Inflammatory macrophage (primary cell): ENCODE measurements around the gene DARS1.

Experiments
- DNase-seq, 2 donors: peaks; one replicate each; pipeline ENCODE4 v3.0.0-alpha.2; 2020 to 2022
- total RNA-seq, 18 experiments: gene quantifications; one replicate each; lab custom pipeline; 2026; ENCODE audit warnings: mixed read lengths in 6 of 18, inconsistent platforms in 2 of 18; lab: John Stamatoyannopoulos, UW

DARS1 gene
- 49.2 to 154 (median 97.4) reads per million in 18 experiments for total RNA-seq

- DNase-seq: peak; percentile 92 to 93
Observed at GRCh38 chr2:135985018-135985825, at the start of gene DARS1. TSS of gene DARS1 (minus strand) at chr2:135985626. CDS start at chr2:135985468, 158 bp downstream.

- no peak for DNase-seq
Observed at GRCh38 chr2:136034629-136035028, 49.2 kb upstream of the DARS1 start.

GRCh38 chr2:136032817-136033535, 47.5 kb upstream of the DARS1 start:
- no peak for DNase-seq

- no peak for DNase-seq
Observed at GRCh38 chr2:136032192-136032591, 46.8 kb upstream of the DARS1 start.

- DNase-seq: no peak
Observed at GRCh38 chr2:136031711-136032110, 46.3 kb upstream of the DARS1 start.

DNA sequence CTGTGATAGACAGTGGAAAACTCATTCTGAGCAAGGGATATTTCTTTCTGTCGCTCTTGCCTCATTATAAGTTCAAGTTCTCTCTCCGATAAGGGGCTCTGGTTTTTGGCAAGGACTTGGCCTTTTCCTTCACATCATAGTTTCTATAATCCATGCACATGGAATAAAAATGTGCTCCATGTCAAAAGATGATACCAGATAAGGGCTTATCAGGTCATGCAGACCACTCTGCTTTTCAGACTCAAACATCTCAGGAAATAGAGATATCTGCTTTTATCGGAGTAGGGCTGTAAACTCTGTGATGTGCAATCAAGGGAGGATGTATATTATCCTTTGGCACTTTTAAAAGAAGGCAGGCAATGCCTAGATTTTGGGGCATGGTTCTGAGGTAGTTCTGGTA, 45.0 kb upstream of the DARS1 start:
- no peak for DNase-seq

GRCh38 chr2:136029149-136029548, 43.7 kb upstream of the DARS1 start:
- no peak for DNase-seq

DNA sequence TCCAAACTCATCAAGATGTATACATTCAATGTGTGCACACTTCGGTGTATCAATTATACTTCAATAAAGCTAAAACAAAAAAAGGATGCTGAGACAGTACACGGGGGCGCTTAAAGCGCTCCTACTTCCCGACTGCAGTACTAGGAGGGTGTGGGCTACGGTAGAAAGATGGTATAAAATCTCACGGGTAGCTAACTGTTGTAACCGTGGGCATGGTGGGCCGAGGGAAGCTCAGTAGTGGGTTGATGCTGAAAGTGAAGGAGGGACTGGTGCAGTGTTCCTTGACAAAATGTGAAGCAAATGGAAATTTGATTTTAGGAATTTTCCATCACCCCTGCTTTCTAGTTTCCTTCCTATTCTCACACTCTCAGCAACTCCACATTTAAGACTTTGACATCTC, 42.6 kb upstream of the DARS1 start:
- no peak for DNase-seq

- DNase-seq: no peak
Observed at GRCh38 chr2:136027112-136027511, 41.7 kb upstream of the DARS1 start.

DNA sequence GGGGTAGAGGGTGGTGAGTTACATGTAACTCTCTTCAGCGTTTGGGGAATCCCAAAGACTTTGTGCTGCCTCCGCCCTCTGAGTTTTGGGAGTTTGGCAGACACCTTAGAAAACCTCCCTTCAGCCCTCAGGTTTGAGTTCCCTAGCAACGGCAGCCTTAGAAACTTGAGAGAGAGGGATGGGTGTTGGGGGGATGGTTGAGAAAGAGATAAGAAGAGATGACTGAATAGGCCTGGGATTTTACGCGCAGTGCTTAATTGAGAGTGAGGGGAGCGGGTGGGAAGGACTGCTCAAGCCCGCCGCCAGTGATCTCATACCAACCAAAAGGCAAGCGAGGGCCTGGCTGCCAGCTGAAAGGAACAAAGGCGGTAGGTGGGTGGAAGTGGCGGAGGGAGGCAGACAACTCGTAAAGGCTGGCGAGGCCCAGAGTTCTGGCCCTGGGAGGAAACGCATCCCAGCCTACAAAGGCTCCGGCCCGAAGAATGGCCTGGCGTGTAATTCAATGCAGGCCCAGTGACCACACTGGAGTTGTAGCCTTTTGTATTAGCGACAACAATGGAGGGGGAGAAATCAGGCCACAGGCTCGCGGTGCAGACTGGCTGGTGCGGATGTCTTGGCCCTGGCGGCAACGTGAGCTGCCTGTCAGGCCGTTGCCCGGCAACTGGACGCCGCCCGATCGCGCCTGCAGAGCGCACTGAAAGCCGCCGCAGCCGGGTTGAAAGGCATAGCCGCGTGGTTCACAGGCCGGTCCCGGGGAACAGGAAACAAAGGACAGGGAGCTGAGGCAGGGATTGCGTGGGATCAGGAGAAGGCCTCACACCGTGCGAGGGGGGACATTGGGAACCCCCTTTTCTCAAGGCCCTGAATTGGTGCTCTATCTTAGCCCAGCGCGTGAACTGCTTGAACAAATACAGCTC, 39.9 kb upstream of the DARS1 start:
- DNase-seq: peak in 1 of 2 donors; percentile 47

DNA sequence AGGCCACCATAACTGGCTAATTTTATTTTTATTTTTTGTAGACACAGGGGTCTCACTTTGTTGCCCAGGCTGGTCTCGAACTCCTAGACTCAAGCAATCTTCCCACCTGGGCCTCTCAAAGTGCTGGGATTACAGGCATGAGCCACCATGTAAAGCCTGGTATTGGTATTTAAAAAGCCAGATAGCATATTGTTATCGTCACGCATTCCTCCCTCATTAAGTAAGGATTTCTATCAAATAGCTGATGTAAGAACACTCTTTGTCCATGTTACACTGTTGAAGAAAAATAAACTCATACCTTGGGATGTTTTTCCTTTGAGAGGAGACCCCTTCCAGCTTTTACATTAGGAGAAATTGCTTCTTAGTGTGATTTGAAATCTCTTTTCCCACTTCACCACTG, 39.2 kb upstream of the DARS1 start:
- no peak for DNase-seq

DNA sequence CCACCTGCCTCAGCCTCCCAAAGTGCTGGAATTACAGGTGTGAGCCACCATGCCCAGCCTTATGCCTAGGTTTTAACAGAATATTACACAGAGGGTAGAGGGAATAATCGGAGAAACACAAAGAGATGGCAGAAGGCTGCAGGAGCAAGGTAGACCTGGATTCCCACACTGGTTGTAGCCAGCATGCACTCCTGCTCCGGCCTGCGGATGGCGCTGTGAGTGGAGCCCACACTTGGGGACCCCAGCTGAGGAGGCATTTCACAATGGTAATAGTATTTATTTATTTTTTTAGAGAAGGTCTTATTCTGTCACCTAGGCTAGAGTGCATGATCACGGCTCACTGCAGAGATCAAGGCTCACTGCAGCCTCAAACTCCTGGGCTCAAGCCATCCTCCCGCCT, 38.8 kb upstream of the DARS1 start:
- no peak for DNase-seq

- DNase-seq: no peak
Observed at GRCh38 chr2:136023416-136023815, 38.0 kb upstream of the DARS1 start.

DNA sequence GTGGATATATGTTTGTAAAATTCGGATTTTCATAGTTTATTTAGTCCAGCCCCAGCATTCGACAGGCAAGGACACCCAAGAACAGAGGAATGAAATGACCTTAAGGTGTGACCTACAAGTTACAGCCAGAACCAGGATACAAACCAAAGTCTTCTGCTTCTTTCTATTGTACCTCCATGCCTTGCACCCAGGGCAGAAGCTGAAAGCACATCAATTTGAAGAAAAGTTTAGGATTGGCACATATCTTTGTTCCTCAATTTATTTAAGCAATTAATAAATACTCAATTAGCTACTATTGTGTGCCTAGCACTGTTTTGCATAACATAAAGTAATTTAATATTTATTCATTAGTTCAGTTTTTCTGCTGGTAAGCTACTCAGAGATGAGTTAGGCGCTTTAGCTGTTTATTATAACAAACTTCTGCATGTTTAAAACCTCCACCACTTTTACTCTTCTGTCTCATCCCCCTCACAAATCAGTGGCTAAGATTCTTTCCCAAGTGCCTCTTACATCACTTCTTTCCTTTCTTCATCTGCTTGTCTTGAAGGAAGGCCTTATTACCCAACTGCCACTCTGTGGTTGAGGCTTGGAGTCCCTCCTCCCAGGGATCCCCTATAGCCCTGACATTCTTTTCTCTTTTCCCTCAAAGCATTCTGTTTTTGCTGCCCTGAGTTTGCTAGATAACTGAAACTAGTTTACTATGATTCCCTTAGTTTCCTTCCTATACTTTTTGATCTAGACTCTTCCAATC, 37.1 kb upstream of the DARS1 start:
- DNase-seq: peak; percentile 87 to 97

GRCh38 chr2:136021976-136022375, 36.5 kb upstream of the DARS1 start:
- DNase-seq: peak in 1 of 2 donors; percentile 27

GRCh38 chr2:136021406-136021805, 36.0 kb upstream of the DARS1 start:
- DNase-seq: no peak

DNA sequence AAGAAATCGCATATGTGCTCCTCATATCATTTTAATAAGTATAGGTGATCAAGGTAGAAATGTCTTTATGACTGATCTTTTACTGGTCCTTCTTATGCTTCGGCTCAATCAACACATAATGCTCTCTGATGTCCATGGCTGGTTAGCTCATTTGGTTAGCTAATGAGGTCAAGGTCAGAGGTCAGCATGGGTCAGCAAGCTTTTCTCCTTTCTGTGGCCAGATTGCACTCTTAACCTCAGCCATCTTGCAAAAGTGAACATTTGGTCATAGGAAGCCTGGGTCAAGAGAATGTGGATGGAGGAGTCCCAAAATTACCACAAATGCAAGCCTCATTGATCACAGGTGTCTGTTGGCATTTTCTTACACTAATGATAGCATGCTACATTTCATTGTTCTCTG, 35.4 kb upstream of the DARS1 start:
- DNase-seq: no peak

DNA sequence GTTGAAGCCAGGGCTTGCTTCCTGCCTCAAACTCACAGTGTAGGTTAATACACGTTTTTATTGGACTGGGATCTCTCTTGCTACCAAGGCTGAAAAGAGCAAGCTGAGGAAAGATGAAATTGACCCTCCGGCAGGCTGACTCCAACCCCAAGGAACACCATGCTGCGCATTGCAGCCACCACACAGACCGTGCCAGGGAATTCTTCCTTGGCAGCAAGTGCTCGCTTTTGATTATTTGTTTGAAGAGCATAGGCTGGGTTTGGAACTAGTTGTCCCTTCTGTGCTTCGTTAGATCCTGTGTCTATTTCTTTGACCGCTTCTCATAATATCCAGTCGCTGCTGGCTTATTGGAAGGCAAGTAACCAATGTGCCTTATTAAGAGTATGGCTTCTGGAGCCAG, 34.4 kb upstream of the DARS1 start:
- DNase-seq: no peak

GRCh38 chr2:136019306-136019705, 33.9 kb upstream of the DARS1 start:
- peak; percentile 69 to 95 for DNase-seq

- DNase-seq: no peak
Observed at GRCh38 chr2:136017786-136018185, 32.4 kb upstream of the DARS1 start.

DNA sequence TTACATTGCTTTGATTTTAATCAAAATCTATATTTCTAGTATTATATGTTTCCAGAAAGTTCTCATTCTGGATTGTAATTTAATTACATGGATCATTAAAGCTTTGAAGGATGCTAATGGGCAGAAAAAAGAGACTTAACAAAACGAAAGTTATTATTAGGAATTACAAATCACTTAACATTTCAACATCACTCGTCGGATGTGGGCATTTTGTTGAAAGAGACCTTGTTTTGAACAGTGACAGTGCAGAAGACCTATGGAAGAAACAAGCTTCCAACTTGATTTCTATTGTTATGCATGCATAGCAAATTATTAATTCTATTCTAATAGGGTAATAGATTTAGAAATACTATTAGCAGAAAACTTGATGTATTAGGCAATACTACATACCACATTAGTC, 31.4 kb upstream of the DARS1 start:
- peak; percentile 52 to 83 for DNase-seq

DNA sequence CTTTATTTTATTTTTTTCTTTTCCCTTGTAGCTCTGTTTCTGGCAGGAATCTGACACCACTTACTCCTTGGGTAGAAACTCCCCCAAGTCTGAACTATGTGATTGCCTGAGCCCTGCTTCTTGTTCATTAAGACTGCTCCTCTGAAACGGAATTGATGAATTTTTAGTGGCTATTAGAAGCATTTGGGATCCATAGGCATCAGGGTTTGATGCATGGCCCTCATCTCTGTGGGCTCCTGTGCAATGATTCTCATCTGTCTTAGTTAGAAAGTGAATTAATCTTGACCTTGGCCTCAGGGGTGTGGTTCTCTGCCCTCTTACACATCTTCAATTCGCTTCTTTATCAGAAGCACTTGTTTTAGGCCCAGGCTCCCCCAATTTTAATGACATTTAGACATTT, 31.0 kb upstream of the DARS1 start:
- DNase-seq: no peak
